GM21360 (cell line): ENCODE data around the gene NFATC1.

ENCODE experiments used
- ATAC-seq: cut with Tn5 transposase; IDR thresholded peaks from one replicate; pipeline ENCODE4 v1.9.1; 2021; ENCODE audit warnings: mild to moderate bottlenecking, moderate library complexity; ENCODE audit not compliant: unreplicated experiment

Gene NFATC1

DNA sequence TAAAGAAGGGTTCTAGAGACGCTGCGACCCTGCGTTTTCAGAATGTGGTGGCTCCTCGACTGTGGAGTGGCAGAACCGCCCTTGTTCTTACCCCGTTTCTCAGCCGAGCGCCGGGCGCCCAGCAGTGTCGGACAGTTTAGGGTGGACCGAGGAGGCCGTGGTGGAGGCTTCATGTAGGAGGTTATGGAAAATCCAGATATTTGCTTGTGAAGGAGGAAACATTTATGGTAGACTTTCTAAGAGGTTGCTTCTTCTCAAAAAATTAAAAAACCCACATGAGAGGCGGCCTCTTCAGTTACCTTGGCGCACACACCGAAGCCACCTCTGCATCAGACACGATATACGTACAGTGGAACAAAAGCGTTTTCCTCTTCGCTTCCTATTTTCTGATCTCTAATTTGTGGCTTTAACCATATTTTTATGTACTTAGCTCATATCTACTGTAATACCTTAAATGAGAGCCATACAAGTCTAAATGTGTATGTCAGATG lies 120.8 kb downstream of the NFATC1 start:
- no peak for ATAC-seq

DNA sequence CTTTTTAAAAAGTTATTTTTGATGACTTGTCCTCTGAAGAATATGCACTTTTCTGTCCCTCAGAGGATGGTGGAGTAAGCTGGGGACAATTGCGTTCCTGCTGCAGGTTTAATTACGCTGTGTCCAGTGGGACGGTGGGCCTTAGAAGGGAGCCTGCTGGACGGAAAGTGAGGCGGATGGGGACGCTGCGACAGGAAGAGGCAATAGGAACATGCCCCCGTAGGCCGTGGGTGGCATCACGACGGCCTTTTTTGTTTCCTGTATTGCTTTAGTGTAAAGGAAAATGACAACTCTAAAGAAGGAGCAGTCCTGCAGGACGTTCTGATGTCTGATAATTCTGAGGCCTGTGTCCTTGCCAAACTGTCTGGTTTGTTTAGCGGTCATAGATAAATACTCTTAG lies 121.6 kb downstream of the NFATC1 start:
- no peak for ATAC-seq

DNA sequence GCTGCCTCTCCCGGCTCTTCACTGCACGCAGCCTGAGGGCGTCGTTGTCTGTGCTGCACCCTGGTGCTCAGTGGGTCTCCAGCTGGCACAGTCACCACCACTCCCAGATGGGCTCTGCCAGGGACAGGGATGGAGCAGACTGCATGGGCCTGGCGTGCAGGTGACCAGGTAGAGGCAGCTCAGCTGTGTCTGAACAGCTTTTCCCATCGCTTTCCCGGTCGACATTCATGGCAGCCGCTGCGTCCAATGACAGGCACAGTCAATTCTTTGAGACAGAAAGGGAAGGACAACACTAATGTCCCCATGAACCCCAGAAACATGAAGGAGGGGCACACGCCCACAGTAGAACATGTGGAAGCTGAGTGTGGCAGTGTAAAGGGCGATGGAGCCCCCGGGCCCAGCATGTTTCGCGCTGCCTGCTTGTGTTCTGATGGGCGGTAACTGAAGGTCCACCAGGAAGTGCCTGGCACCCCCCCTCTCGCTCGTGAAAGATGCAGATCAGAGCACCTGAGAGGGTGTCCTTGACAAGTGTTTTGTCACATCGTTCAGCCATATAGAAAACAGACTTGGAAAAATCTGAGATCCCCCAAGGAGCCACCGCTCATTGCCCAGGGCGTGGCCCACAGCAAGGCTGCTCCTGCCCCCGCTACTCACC lies 122.4 kb downstream of the NFATC1 start:
- ATAC-seq, result no peak

DNA sequence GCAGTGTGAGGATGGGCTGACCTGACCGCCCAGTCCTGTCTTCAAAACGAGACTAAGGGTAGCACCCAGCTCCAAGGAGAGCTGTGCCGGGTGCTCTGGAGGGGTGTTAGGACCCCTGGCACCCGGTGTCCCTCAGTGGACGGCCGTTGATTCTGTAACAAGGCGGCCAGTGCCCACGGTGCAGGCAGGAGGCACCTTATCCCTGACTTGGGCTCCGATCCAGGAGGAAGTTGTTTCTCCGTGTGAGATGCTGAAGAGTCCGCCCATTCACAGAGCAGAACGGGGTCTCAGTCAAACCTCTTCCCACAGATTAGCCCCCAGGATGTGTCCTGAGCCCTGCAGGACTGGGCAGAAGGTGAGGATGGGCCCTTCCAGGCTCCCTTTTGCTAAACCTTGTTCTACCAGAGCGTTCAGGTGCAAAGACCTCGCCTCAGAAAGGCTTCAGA lies 123.0 kb downstream of the NFATC1 start:
- no peak for ATAC-seq

DNA sequence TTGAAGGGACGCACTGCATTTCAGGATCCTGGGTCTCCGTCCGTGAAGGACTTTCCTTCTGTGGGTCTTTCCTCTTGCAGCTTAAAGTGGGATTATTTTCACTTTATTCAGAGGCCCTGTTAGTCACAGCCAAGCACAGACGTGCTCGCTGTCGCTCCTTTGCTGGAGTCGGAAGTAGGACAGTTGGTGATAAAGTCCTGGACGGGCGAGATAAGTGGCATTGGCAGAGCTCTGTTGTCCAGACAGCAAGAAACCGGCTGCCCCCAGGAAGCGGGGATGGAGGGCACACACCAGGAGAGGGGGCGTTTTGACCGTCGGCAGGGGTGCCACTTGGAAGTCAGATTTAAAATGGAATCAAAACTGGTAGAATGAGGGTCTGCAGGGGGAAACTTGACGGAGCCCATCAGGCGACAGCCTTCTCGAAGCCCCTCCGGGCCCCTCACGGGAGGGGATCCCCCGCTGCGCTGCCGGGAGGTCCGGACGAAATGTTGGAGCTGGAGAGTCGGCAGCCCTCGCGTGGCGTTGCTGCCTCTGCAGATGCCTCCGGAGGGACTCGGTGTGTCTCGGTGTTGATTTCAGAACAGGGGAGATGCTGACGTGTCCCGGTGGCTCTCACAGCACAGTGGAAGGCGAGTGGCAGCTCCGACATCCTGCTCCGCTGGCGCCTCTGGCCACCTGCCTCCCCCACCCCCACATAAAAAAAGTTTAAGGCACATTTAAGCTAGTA lies 124.2 kb downstream of the NFATC1 start:
- ATAC-seq, result no peak

DNA sequence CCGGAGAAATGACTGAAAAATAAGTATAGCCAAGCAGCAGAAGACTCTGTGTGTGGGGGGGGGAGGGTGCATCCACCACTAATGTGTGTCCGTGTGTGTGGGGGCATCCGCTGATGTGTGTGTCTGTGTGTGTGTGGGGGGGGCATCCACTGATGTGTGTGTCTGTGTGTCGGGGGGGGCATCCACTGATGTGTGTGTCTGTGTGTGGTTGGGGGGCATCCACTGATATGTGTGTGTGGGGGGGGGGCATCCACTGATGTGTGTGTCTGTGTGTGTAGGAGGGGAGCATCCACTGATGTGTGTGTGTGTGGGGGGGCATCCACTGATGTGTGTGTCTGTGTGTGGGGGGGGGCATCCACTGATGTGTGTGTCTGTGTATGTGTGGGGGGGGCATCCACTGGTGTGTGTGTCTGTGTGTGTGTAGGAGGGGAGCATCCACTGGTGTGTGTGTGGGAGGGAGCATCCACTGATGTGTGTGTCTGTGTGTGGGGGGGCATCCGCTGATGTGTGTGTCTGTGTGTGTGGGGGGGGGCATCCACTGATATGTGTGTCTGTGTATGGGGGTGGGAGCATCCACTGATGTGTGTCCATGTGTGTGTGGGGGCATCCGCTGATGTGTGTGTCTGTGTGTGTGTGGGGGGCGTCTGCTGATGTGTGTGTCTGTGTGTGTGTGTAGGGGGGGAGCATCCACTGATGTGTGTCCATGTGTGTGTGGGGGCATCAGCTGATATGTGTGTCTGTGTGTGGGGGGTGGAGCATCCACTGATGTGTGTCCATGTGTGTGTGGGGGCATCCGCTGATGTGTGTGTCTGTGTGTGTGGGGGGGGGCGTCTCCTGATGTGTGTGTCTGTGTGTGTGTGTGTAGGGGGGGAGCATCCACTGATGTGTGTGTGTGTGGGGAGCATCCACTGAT lies 125.0 kb downstream of the NFATC1 start:
- ATAC-seq, result no peak

DNA sequence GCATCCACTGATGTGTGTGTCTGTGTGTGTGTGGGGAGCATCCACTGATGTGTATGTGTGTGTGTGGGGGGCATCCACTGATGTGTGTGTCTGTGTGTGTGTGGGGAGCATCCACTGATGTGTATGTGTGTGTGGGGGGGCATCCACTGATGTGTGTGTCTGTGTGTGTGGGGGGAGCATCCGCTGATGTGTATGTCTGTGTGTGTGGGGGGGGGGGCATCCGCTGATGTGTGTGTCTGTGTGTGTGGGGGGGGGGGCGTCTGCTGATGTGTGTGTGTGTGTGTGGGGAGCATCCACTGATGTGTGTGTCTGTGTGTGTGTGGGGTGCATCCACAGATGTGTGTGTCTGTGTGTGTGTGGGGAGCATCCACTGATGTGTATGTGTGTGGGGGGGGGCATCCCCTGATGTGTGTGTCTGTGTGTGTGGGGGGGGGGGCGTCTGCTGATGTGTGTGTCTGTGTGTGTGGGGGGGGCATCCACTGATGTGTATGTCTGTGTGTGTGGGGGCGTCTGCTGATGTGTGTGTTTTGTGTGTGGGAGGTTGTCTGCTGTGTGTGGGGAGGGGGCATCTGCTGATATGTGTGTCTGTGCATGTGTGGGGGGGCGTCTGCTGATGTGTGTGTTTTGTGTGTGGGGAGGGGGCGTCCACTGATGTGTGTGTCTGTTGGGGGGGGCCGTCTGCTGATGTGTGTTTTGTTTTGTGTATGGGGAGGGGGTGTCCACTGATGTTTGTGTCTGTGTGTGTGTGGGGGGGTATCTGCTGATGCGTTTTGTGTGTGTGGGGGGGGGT lies 125.9 kb downstream of the NFATC1 start:
- ATAC-seq, result no peak

DNA sequence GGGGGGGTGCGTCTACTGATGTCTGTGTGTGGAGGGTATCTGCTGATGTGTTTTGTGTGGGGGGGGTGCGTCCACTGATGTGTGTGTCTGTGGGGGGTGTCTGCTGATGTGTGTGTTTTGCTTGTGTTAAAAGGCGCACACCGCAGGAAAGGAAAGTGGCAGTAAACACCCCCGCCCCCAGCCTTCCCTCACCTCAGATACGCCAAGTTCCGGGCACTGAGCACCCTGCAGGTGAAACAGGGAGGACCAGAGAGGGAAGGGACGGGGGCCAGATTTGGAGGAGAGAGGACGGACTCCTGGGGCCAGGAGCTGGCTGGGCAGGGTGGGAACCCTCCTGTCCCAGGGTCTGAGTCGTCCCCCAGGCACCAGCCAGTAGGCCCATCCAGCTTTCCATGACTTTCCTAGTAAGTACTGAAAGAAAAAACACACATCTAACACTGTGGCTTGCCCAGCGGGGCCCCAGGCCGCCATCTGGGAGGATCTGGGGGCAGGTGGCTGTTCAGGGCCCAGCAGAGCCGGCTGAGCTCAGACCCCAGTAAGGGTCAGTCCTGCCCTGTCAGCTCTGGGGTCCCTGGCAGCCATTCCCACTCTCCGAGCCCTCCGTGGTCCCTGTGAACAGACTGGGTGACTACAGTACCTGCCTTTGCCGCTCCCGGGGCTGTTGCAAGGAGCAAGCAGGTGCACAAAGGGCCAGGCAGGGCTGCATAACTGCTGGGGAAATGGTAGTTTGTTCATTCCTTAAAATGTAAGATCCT lies 126.9 kb downstream of the NFATC1 start:
- ATAC-seq, result peak; percentile 16

DNA sequence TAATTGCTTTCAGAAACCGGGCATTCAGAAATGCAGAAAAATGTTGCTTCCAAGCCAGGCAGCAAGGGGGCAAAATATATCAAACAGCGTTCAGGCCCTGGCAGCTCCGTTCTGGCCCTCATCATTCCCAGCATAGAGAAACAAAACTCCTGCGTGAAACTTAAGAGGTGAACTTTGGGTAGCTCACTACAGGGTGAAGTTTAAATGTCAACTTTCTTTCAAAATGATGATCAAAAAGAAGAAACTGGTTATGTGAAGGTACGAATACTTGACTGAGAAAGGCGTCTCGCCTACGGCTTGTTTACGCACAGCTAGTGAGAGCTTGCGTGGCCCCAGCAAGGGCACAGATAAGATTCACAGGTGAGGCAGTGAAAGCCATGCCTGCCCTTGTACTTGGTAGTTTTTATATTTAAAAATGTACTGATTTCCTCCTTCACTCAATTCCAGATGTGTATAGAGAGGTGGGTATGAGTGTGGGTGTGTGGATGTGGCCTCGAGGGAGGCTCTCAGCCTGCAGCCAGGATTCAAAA lies 127.5 kb downstream of the NFATC1 start:
- peak; percentile 45 for ATAC-seq

DNA sequence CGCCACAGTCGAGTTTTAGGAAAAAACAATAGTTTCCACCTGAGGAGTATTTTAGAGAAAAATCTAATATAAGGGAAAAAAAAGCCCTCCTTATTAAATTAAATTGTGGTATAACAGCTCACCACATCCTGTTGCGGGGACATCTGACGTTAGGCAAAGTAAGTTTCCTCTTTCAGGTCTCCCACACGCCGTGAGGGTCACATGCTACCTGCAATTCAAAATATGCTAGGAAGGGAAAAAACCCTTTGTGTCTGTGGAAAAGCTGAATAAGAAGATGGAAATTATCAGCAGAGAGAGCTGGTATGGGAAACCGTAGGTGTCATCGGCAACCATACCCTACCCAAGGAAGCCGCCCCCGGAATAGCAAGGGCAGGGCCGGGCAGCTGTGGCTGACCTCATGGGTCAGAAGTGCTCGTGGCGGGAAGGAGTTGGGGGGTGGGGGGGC lies 128.0 kb downstream of the NFATC1 start:
- ATAC-seq, result peak; percentile 61

DNA sequence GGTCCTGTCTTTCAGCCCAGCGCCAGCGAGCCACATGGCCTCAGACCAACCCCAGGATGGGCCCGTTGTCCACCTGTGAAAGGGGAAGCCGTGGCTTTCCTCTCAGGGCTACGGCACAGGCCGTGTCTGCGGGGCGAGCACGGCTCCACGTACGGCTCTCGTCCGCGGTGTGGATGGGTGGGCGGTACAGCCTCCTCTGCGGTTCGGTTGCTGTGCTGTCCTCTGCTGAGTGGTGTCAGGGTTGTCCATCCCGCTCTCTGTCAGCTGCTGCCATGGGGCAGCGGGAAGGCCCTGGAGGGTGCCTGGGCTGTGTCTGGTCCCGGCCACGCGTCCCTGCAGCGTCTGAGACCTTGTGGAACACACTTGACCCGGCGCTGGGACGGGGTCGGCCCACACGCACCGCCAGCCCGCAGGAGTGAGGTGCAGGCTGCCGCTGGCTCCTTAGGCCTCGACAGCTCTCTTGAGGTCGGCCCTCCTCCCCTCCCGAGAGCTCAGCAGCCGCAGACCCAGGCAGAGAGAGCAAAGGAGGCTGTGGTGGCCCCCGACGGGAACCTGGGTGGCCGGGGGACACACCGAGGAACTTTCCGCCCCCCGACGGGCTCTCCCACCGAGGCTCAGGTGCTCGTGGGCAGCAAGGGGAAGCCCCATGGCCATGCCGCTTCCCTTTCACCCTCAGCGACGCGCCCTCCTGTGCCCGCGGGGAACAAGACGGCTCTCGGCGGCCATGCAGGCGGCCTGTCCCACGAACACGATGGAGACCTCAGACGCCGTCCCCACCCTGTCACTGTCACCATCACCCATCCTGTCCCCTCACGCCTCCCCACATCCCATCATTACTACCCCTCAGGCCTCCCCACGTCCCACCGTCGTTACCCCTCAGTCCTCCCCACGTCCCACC lies 128.7 kb downstream of the NFATC1 start:
- ATAC-seq, result peak; percentile 19

DNA sequence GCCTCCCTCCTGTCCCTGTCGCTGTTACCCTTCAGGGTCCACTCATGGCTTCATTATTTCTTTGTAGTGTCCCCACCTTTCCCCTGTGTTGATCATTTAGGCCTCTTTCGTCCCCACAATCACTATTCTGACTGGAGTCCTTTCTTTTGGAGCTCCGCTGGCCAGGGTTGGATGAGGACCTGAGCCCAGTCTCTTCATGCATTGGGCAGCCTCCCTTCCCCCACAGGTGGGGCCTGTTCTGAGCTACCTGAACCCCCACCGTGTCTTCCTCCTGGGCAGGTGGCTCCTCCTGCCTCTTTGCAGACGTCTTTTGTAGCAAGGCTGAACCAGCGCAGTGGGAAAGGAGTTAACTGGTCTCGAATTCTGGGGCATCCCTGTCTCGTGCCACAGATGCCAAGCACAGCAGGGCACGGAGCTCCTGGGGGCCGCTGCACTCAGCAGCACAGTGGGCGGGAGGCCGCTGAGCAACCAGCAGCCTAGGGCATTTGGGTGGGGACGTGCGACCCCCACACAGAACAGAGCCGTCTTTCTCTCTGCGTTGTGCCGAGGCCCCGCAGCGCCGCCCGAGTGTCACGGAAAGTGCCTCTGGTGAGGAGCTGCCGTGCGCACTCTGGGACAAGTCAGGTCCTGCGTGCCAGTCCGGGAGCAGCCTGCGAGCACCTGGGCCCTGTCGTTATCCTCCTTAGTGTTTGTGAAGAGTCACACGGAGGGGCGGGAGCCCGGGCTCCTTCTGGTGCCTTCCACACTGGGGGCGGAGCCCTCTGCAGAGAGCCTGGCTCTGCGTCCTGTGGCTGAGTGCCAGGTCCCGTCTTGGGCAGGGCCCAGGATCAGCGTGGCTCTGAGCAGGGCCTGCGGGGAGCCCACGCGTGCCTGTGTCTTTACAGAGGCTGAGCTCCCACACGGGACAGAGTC lies 130.1 kb downstream of the NFATC1 start:
- ATAC-seq, result no peak

DNA sequence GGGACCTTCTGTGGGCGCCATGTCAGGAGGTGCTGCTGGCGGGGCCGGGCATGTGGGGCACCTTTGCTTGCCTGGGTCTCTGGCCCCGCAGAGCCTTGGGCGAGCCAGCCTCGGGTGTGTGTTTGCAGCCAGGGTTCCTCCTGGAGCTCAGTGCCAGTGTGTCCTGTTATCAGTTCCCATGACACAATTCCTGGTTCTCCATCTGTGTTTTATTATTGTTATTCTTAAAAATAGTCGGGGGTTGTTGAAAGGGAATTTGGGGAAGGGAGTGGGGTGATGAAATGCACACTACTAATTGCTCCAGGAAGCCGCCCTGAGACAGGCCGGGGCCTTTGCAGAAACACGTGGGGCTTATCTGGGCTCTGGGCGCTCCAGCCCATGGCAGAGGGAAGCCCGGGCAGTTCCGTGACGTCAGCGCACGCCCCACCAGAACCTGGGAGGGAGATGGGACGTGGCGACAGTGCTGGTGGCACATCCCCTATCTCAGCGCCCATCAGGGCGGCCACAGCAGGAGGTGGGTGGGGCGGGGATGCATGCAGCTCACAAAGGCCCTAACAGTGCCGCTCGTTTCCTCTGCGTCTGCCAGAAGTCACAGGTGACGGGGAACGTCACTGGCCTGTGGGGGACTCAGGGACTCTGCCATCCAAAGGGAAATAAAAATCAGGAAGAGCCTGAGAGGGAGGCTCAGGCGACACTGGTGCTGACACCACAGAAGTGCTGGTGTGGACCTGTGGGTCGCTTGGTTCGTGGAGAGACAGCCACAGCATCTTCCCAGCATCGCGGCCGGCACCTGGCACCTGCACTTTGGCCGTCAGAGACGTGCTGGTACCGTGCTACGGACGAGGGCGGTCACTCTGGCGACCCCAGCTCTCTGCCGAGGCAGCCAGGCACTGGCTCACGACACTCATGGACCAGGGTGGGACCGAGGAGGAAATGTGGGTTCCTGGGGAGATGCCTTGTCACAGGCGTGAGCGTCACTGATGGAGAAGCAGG lies 131.0 kb downstream of the NFATC1 start:
- no peak for ATAC-seq

DNA sequence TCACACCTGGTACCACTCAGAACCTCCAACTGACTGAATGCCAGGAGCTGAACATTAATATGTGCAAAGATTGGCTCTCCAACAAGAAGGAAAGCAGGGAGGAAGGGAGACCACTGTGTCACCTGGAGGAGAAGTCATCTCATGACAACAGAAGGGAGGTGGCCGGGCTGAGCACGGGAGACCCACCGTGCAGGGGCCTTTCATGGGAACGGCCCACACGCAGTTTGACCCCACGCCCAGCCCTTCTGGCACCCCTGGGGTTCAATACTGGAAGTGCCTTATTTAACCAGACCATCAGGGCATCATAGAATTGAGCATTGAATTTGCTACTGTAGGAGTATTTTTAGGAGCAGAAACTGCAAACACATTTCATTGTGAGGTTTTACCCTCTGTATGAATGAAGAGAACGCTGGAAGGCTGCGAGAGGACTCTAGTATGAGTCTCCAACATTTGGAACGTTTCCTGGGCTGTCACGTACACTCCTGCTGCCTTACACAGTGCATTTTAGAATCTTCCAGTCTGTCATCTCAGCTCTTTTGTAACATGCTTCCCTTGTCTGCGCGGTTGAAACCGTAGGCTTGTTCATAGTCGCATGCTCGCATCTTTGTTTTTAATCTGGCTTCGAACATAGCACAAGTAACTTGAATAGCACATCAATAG lies 132.1 kb downstream of the NFATC1 start:
- ATAC-seq, result no peak

DNA sequence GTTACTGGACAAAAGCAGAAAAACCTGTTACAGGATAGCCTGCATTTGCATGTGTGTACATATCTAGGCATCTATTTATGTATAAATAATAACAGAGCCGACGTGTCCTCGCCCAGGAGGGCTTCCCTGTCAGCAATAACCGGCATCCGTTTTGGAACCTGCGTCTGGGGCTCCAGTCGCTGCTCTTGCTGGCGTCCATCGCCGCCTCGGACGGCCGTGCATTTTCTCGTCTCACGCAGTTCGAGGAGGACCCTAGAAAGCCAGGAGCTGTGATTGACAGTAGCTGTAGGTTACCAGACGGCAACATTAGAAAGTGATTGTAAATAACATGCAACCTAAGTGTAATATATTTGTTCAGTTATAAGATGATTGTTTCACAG lies 132.6 kb downstream of the NFATC1 start:
- no peak for ATAC-seq

DNA sequence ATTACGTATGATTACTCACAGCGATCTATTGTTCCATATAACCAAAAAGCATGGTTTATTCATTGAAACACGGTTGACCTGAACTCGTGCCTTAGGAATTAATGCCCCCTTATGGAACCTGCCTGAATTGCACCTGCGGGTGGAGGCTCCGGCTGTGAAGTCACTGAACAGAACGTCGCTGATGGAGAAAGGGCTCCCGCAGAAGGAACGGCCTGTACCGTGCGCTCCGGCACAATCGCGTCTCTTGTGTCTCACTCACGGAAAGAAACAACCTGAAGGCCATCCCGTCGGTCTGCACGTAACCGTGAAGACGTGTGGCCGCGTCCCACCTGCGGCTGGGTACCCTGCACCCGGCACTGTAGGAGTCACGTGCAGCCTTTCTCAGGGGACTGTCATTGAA lies 133.1 kb downstream of the NFATC1 start:
- ATAC-seq, result no peak
